HT-29 (cell line): ENCODE measurements around the gene VAMP5. TPM values are rescaled to one million over a fixed set of nuclear protein-coding genes. Genes with fewer than 3 reads are reported as not detected.
"Not testable (repeated sequence)": the region's sequence is repeated elsewhere in the genome, so short reads cannot be mapped to it uniquely, and the experiment has no call there.

Experiments
- DNase-seq: peaks from one replicate; pipeline ENCODE4 v3.0.0-alpha.2; 2015; ENCODE audit warnings: low spot score
- total RNA-seq: library from RNA; depleted of rRNA; stranded (reverse); fragments of >200 nt; shearing (Covaris generic); gene quantifications from 2 replicates; pipeline ENCODE4 v1.2.3, GENCODE V29; 2014

The VAMP5 gene
- total RNA-seq, 1 experiment from 2014 or later, result 2.7 TPM

DNA sequence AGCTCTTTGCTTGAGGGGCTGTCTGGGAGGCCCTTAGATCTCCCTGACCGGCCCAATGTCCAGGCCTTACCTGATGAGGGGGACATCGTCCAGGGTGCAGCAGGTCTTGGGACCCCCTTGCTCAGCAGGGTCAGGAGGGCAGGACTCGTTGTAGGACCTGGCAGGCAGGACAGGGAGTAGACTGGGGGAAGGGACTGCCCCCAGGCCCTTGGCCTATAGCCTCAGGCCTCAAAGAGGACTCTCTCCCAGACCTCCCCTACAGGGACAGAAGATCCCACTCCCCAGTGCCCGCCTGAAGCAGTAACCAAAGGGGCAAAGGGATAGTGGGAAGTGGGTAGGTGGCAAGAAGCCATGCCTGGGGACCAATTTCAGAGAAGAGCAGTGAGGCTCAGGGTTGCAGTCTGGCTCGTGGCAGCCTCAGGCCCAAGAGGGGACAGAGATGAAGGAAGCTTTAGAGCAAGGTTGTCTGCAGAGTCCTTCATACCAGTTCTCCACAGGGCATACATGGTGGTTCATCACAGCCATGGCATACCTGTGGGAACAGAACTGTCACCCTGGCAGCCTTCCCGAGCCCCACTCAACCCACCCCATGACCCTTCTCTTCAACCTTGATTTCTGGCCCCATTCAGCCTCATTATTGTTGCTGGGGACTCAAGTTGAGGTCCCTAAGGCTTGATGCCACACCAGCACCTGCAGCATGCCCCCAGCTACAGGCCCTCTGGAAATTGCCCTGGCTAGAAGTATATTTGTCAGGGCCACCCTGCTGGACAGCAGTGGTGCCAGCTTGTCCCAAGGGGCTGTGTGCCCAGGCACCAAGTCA is 16.9 kb downstream of the VAMP5 start:
- no peak for DNase-seq

GRCh38 chr2:85601771-85602475 is 17.7 kb downstream of the VAMP5 start:
- DNase-seq, result peak; percentile 18

DNA sequence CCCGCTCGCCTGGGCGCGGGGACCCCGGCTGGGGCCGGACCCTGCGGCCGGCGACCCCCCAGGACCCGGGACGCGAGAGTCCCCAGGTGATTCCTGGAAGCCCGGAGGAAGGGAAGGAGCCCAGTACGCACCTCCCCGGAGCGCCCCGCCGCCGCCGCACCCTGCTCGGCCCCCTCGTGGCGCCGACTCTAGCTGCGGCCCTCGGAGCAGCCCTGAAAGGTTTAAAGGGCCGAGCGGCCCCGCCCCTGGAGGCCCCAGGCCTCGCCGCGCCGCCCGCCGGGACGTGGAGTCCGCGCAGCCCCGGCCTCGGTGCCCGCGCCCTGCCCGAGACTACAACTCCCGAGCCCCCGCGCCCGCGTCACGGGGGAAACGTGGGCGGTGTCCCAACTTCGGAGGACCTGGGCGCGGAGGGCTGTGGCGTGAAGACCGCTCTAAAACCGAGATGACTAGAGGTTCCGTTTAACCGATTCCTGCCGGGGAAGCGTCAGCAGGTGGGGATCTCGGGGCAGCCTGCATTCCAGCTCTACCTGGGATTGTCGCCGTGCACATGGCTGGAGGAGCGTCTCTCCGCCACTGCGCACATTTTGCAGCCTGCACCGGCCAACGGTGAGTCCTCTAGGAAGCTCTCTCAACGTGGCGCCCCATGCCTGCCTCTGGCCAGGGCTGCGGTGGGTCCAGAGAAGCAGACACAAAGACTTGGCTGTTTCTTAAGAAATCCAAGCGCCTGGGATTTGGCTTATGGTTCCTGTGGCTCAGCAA is 18.4 kb downstream of the VAMP5 start, which contains the start of gene TMEM150A:
TSS of gene TMEM150A (minus strand) at position 223 of the 759 bp plus-strand sequence. CDS start 750 bp downstream, outside the sequence.
- DNase-seq, result peak; percentile 91

GRCh38 chr2:85604133-85604444 is 19.9 kb downstream of the VAMP5 start:
- DNase-seq, result not testable (repeated sequence)

- no peak for DNase-seq
These were observed 20.5 kb downstream of the VAMP5 start for GRCh38 chr2:85604568-85605339.

- DNase-seq, result no peak
These were observed 21.3 kb downstream of the VAMP5 start for GRCh38 chr2:85605406-85606115.

DNA sequence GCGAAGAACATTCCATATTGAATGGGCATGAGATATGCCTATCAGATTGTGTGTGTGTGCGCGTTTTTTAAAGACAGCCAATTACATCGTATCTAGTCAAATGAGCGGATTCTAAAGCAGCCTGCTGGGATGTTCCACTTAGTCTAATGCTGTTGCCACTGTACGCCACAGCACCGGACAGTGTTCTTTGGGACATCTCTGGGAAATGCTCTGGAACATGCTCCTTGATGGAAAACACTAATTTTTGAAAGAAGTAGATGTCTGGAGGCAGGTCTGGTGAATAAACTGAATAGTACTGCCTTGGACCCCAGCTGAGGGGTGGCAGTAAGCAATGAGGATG is 21.9 kb downstream of the VAMP5 start:
- DNase-seq, result no peak

GRCh38 chr2:85607268-85608215 is 23.3 kb downstream of the VAMP5 start:
- no peak for DNase-seq

- no peak for DNase-seq
These were observed 27.0 kb downstream of the VAMP5 start for GRCh38 chr2:85611217-85611704.

- DNase-seq, result peak; percentile 91
These were observed 27.7 kb downstream of the VAMP5 start, which contains the start of gene C2orf68 for GRCh38 chr2:85611705-85612587. TSS of gene C2orf68 (minus strand) at chr2:85612066. CDS start at chr2:85611984, 82 bp downstream.

DNA sequence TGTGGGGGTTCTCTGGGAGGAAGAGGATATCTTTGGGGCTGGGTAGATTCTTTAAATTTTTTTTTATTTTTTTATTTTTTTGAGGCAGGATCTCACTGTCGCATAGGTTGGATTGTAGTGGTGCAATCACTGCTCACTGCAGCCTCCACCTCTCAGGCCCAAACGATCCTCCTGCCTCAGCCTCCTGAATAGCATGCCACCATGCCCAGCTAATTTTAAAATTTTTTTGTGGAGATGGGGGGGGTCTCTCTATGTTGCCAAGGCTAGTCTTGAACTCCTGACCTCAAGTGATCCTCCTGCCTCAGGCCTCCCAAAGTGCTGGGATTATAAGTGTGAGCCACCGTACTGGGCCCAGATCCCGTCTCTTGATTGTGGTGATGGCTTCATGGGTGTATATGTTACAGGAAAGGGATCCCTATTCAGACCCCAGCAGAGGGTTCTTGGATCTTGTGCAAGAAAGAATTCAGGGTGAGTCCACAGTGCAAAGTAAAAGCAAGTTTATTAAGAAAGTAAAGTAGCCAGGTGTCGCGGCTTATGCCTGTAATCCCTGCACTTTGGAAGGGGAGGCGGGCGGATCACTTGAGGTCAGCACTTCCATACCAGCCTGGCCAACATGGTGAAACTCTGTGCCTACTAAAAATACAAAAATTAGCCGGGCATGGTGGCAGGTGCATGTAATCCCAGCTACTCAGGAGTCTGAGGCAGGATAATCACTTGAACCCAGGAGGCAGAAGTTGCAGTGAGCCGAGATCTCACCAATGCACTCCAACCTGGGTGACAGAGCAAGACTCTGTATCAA is 29.7 kb downstream of the VAMP5 start:
- DNase-seq, result no peak

GRCh38 chr2:85614757-85615156 is 30.5 kb downstream of the VAMP5 start:
- not testable (repeated sequence) for DNase-seq

- no peak for DNase-seq
These were observed 31.1 kb downstream of the VAMP5 start for GRCh38 chr2:85615413-85615728.

- DNase-seq, result not testable (repeated sequence)
These were observed 33.5 kb downstream of the VAMP5 start for GRCh38 chr2:85617723-85618122.

DNA sequence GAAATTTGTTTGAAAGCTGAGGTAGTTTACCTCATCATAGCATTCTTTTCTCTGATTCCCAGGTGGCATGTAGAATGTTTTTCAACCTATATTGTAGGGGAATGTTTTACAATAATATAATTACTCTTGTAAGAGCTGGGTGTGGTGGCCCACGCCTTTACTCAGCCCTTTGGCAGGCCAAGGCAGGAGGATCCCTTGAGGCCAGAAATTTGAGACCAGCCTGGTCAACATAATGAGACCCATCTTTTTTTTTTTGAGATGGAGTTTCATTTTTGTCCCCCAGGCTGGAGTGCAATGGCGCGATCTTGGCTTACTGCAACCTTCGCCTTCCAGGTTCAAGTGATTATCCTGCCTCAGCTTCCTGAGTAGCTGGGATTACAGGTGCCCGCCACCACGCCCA is 35.4 kb downstream of the VAMP5 start:
- DNase-seq, result no peak

DNA sequence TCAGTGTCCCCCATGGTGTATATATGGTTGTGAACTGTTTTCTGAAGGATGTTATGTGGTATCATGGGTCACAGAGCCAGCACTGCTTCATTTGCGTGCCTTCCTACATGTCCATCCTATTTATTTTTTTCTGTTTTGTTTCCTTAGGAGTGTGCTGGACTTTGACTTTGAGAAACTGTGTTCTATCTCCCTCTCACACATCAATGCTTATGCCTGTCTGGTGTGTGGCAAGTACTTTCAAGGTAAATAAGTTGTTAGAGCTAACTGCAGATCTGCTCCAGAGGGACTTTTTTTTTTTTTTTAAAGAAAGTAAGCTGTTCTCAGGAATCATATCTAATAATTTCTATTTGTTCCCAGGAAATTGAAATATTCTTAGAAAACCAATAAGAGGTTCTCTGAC is 37.1 kb downstream of the VAMP5 start:
- DNase-seq, result no peak

GRCh38 chr2:85623991-85624390 is 39.8 kb downstream of the VAMP5 start:
- DNase-seq, result no peak

DNA sequence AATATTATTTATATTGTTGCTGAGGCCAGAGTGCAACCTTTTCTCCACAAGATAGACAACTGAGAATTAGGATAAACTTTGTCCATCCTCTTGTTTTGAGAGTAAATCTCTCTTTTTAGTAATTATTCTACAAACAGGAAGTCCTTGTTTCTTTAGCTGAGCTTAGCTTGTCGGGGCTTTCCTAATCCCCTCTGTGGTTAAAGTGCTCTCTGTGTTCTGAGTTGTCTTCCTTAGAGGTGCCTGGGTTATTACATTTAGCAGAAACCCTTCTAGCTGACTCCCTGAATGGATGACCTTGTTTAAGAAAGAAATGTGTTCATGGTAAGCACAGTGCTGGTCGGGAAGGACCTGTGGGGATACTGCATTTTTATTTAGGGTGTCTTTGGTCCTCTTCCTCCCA is 44.4 kb downstream of the VAMP5 start:
- no peak for DNase-seq
